ENCODE data around the gene CLDN25.
"Not testable (repeated sequence)": the region's sequence is repeated elsewhere in the genome, so short reads cannot be mapped to it uniquely, and the experiment has no call there.

The CLDN25 gene

GRCh38 chr11:113779496-113779895 is at the start of gene CLDN25:
Gene CLDN25 (plus strand): TSS chr11:113779796. CDS start chr11:113779796, 0 bp downstream.
- no peaks in the 10 kb centered on the region for H3K36me3 Mint-ChIP-seq (ENCODE audit: low read depth)
- TF ChIP-seq, protein P1, sequence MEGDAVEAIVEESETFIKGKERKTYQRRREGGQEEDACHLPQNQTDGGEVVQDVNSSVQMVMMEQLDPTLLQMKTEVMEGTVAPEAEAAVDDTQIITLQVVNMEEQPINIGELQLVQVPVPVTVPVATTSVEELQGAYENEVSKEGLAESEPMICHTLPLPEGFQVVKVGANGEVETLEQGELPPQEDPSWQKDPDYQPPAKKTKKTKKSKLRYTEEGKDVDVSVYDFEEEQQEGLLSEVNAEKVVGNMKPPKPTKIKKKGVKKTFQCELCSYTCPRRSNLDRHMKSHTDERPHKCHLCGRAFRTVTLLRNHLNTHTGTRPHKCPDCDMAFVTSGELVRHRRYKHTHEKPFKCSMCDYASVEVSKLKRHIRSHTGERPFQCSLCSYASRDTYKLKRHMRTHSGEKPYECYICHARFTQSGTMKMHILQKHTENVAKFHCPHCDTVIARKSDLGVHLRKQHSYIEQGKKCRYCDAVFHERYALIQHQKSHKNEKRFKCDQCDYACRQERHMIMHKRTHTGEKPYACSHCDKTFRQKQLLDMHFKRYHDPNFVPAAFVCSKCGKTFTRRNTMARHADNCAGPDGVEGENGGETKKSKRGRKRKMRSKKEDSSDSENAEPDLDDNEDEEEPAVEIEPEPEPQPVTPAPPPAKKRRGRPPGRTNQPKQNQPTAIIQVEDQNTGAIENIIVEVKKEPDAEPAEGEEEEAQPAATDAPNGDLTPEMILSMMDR (IDR thresholded peaks at IDR 0.05): no peak
- no peaks in the 10 kb centered on the region for H3K9me3 Mint-ChIP-seq
- H3K27ac Mint-ChIP-seq: no peak within 1 kb of the TSS
- DNase-seq: no peak
- H3K27me3 Mint-ChIP-seq (ENCODE audit: low read depth, poor library complexity): peaks cover 72% of the 10 kb centered on the region
- H3K4me1 Mint-ChIP-seq: peaks cover 1% of the 10 kb centered on the region
- H3K4me3 Mint-ChIP-seq: no peak within 1 kb of the TSS

GRCh38 chr11:113730887-113731726 is 48.5 kb upstream of the CLDN25 start:
- TF ChIP-seq, protein P1 (IDR thresholded peaks at IDR 0.05): peak; percentile 68
- peak; percentile 40 for DNase-seq
- Mint-ChIP-seq H3K4me1 (peaks cover 16% of the 10 kb centered on the region), H3K9me3 (no peaks in the 10 kb centered on the region), H3K27me3 (ENCODE audit: low read depth, poor library complexity) (no peaks in the 10 kb centered on the region), H3K4me3 (no peak overlapping the region), H3K27ac (no peak overlapping the region), H3K36me3 (ENCODE audit: low read depth) (peaks cover 32% of the 10 kb centered on the region)

DNA sequence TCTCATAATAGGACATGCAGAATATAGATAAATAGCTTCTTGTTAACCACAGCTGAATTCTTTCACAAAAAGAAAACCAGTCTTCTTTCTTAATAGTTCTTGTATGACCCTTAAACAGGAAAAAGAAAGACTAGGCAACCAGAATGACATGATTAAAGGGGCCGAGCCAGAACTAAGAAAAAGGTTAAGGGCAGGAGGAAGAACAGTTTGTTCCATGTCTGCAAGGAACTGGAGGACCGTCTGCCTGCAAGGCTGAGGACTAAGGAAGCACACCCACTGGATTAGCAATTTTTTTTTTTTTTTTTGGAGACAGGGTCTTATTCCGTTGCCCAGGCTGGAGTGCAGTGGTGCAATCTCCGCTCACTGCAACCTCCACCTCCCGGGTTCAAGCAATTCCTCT is 47.5 kb upstream of the CLDN25 start:
- Mint-ChIP-seq H3K4me3 (no peak overlapping the region), H3K27me3 (ENCODE audit: low read depth, poor library complexity) (no peaks in the 10 kb centered on the region), H3K36me3 (ENCODE audit: low read depth) (peaks cover 41% of the 10 kb centered on the region), H3K9me3 (no peaks in the 10 kb centered on the region), H3K27ac (no peak overlapping the region), H3K4me1 (peaks cover 16% of the 10 kb centered on the region)
- TF ChIP-seq, protein P1 (IDR thresholded peaks at IDR 0.05): no peak
- no peak for DNase-seq

- no peak overlapping the region for H3K27ac Mint-ChIP-seq
- no peaks in the 10 kb centered on the region for H3K27me3 Mint-ChIP-seq (ENCODE audit: low read depth, poor library complexity)
- no peak for DNase-seq
- H3K4me3 Mint-ChIP-seq: no peak overlapping the region
- TF ChIP-seq, protein P1 (IDR thresholded peaks at IDR 0.05): no peak
- H3K4me1 Mint-ChIP-seq: peaks cover 10% of the 10 kb centered on the region
- peaks cover 77% of the 10 kb centered on the region for H3K36me3 Mint-ChIP-seq (ENCODE audit: low read depth)
- H3K9me3 Mint-ChIP-seq: no peaks in the 10 kb centered on the region
Measured at GRCh38 chr11:113736323-113736722, 43.3 kb upstream of the CLDN25 start.

- no peaks in the 10 kb centered on the region for H3K27me3 Mint-ChIP-seq (ENCODE audit: low read depth, poor library complexity)
- DNase-seq: no peak
- H3K9me3 Mint-ChIP-seq: peaks cover 9% of the 10 kb centered on the region
- no peaks in the 10 kb centered on the region for H3K4me1 Mint-ChIP-seq
- no peak overlapping the region for H3K27ac Mint-ChIP-seq
- peaks cover 67% of the 10 kb centered on the region for H3K36me3 Mint-ChIP-seq (ENCODE audit: low read depth)
- no peak overlapping the region for H3K4me3 Mint-ChIP-seq
- TF ChIP-seq, protein P1 (IDR thresholded peaks at IDR 0.05): no peak
Measured at GRCh38 chr11:113752932-113753331, 26.7 kb upstream of the CLDN25 start.

DNA sequence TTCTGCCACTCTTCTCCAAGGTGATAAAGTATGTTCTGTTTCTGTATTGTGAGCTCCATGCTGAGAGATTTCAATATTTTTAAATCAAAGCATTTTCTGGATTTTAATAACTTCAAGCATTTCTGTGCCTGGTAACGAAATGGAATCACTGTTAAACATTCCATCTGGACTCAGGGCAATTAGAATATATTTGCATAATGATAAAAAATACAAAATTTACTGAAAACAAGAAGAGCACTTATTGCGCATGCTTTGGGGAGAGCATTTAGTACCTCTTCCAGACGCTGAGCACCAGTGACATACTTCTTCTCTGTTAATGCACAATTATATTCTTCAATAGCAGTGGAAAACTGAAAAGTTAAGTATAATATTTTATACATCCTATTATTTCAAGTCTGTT is 19.4 kb upstream of the CLDN25 start:
- peaks cover 92% of the 10 kb centered on the region for H3K36me3 Mint-ChIP-seq (ENCODE audit: low read depth)
- H3K4me1 Mint-ChIP-seq: no peaks in the 10 kb centered on the region
- H3K9me3 Mint-ChIP-seq: peaks cover 22% of the 10 kb centered on the region
- no peak for DNase-seq
- TF ChIP-seq, protein P1 (IDR thresholded peaks at IDR 0.05): no peak
- H3K4me3 Mint-ChIP-seq: no peak overlapping the region
- no peaks in the 10 kb centered on the region for H3K27me3 Mint-ChIP-seq (ENCODE audit: low read depth, poor library complexity)
- no peak overlapping the region for H3K27ac Mint-ChIP-seq

- Mint-ChIP-seq H3K36me3 (ENCODE audit: low read depth) (peaks cover 85% of the 10 kb centered on the region), H3K9me3 (peaks cover 21% of the 10 kb centered on the region)
- H3K4me3 Mint-ChIP-seq; H3K27ac Mint-ChIP-seq; H3K27me3 Mint-ChIP-seq (ENCODE audit: low read depth, poor library complexity); H3K4me1 Mint-ChIP-seq; DNase-seq: not testable (repeated sequence)
Measured at GRCh38 chr11:113763040-113763439, 16.6 kb upstream of the CLDN25 start.
